ENCODE measurements around the gene ADI1.

DNA sequence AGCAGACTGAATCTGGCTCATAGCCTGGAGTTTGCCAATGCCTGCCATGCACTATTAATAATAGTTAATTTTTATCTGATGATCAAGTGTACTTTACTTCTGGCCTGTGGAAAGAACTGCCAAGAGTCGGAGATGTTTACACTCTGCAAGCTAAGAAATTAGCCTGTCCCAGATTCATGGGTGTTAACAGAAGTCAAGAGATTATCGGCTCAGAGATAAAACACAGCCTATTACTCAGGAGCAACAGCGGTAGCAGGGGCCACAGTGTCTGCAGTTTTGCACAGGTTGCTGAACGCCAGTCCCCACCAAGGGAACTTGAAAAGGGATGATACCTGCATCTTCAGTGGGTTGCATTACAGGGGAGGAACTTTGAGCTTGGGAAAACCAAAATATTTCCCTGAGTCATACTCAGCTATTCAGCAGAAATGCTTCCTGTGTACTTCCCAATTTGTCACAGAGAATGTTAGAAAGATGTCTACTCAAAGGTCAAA, 4.3 kb upstream of the ADI1 start:
- no peak for TF ChIP-seq RFX5 (IDR thresholded peaks at IDR 0.05; ENCODE audit: low read depth, low read length)
- no peak for TF ChIP-seq MAZ (IDR thresholded peaks at IDR 0.05; ENCODE audit: borderline replicate concordance, low read depth, low read length)
- no peak for TF ChIP-seq CTCF (conservative IDR thresholded peaks at IDR 0.05; ENCODE audit: low read depth, low read length)
- TF ChIP-seq POLR2A (IDR thresholded peaks at IDR 0.05; ENCODE audit: low read depth, low read length): no peak

All from IMR-90 (cell line).